ENCODE results near the gene LHX4.

LHX4 gene

DNA sequence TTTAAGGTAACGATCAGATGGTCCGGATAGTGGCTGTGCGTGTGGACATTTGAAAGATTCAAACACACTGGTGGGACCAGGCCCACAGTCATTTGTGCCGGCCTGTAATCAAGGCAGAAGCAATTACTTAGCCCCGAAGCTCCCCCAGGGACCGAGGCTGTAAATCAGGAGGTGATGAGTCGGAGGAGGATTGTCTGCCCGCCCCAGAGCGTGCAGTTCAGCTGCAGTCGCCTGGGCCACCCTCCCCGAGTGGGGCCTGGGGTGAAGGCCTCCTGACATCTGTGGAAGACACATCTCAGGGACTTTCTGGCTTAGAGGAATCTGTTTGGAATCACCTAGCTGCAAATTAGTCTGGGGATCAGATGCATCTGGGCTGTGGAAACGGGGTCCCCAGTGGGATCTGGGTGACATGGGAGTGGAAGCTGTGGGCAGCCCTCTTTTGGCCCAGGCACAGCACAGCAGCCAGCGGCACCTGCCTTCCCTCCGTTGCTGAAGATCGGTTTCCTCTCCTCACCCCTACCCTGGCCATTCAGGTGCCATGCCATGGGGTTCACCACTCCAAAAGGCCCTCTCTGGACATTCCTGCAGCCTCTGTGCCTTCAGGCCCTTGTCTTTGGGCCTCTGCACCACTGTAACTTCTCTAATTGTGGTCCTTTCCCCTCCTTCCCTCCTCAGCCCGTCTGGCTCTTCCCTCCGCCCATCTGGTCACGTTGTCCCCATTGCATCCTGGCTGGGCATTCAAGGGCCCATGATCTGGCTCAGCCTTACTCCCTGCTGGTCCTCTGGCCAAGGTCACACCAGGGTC lies 25.7 kb downstream of the LHX4 start:
- no peak for DNase-seq (ENCODE audit: low spot score in 2 of 2)
- in situ Hi-C loops (cut with MboI; ENCODE audit: low sequenced_read_pairs): no loop called here
- no peaks in the 10 kb centered on the region for H3K4me1 ChIP-seq

DNA sequence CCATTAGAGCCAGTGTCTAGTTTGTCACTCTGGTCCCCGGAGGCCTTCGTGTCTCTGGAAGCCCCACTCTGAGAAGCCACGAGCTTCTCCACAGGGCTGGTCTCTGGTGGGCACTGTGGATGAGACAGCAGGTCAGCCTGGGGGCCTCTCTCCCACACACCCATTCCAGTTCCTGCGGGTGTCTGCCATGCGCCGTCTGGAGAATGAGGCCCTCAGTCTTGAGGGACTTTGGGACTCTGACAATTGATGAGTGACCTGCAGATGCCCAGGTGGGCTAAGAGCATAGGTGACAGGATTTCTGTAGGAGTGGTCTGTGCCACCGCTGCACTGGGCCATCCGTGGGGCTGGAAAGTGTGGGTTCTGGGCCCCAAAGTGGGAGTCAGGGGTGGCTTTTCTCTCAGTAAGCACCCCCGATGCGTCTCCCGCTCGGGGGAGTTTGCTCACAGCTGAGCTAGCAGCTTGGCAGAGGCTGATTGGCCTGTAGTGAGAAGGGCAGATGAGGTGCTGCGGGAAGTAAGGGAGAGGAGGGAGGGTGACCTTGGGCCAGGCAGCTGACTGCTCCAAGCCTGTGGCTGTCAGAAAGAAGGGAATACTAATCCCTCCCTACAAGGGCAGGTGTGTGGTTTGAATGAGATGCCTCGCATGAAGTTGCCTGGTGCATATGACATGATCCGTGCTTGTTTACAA lies 26.4 kb downstream of the LHX4 start:
- in situ Hi-C loops (cut with MboI; ENCODE audit: low sequenced_read_pairs): no loop called here
- no peaks in the 10 kb centered on the region for H3K4me1 ChIP-seq
- H3K9me3 ChIP-seq: no peaks in the 10 kb centered on the region
- H3K27me3 ChIP-seq (ENCODE audit: low read depth): no peaks in the 10 kb centered on the region
- no peaks in the 10 kb centered on the region for H3K36me3 ChIP-seq (replicated peaks)
- DNase-seq (ENCODE audit: low spot score in 2 of 2): no peak
- no peak overlapping the region for H3K4me3 ChIP-seq

More for the DNA sequence above, 25.7 kb downstream of the LHX4 start:
- Histone ChIP-seq H3K4me3 (no peak overlapping the region), H3K9me3 (no peaks in the 10 kb centered on the region), H3K27me3 (ENCODE audit: low read depth) (no peaks in the 10 kb centered on the region), H3K36me3 (replicated peaks) (no peaks in the 10 kb centered on the region)

DNA sequence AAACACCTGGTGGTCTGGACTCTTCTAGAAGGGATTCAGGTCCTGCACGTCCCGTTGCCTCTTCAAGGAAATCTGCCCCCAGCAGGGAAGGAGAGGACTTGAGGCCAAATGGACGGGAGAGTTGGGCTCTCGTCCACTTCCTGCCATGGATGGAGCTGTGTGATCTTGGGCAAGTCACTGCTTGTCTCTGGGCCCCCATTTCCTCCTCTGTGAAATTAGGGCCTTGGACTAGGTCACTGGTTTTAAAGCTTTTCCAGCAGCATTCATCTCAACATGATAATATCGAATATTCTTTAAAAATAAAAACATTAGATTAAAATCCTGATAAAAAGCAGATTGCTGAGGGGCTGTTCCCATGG lies 26.9 kb downstream of the LHX4 start:
- no peak overlapping the region for H3K4me3 ChIP-seq
- no peaks in the 10 kb centered on the region for H3K4me1 ChIP-seq
- H3K9me3 ChIP-seq: no peaks in the 10 kb centered on the region
- no peaks in the 10 kb centered on the region for H3K27me3 ChIP-seq (ENCODE audit: low read depth)
- H3K36me3 ChIP-seq (replicated peaks): no peaks in the 10 kb centered on the region
- in situ Hi-C loops (cut with MboI; ENCODE audit: low sequenced_read_pairs): no loop called here
- no peak for DNase-seq (ENCODE audit: low spot score in 2 of 2)

DNA sequence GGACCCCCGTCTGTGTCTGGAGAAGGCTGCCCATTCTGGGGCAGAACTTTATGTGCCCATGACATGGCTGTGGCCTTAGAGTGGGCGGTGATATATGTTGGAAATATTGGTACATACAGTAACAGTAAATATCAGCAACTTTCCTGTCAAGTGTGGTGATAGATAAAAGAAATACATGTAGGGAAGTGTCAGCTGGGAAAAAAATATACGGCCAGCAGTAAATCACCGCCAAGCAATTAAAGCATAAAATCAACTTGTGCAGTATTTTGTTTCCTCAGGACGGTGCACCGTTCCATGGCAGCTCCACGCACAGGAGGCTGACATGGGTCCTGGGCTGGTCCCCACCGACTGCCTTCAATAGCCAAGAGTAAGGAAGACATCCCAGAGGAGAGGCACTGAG lies 27.4 kb downstream of the LHX4 start:
- no peaks in the 10 kb centered on the region for H3K4me1 ChIP-seq
- no peaks in the 10 kb centered on the region for H3K9me3 ChIP-seq
- in situ Hi-C loops (cut with MboI; ENCODE audit: low sequenced_read_pairs): no loop called here
- H3K4me3 ChIP-seq: no peak overlapping the region
- DNase-seq (ENCODE audit: low spot score in 2 of 2): no peak
- no peaks in the 10 kb centered on the region for H3K27me3 ChIP-seq (ENCODE audit: low read depth)
- H3K36me3 ChIP-seq (replicated peaks): no peaks in the 10 kb centered on the region

DNA sequence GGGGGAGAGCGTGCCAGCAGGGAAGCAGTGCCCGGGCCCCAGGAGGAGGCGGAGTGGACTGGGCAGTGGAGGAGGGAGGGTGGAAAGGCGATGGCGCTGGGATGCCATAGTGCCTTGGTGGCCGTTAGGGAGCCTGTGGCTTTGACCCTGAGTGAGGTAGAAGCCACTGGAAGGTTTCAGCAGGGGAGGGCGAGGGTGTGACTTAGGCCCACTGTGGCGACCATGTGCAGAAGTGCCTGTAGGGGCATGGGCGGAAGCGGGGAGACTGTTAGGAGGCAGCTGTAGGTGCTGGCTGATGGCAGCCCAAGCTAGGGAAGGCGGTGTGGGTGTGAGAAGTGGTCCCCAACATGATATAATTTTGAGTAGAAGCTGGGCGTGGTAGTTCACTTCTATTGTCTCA lies 28.2 kb downstream of the LHX4 start:
- Histone ChIP-seq H3K4me1 (no peaks in the 10 kb centered on the region), H3K27me3 (ENCODE audit: low read depth) (no peaks in the 10 kb centered on the region), H3K4me3 (no peak overlapping the region), H3K9me3 (no peaks in the 10 kb centered on the region), H3K36me3 (replicated peaks) (no peaks in the 10 kb centered on the region)
- DNase-seq (ENCODE audit: low spot score in 2 of 2): no peak
- in situ Hi-C loops (cut with MboI; ENCODE audit: low sequenced_read_pairs): no loop called here

DNA sequence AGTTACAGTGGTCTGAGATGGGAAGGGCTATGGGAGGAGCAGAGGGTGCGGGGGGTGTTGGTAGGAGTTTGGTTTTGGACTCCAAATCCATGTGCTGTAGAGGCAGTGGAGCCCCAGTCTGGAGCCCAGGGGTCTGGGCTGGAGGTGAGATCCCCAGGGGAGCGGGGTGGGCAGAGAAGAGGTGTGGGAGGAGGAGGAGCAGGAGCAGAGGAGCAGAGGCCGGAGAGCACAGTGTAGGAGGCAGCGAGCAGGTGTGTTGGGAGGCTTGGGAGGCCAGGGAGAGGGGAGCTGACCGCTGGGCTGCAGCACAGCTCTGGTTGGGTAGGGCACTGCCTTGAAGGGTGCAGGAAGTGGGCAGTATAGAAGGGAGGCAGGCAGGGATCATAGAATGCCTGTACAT lies 28.9 kb downstream of the LHX4 start:
- no peak for DNase-seq (ENCODE audit: low spot score in 2 of 2)
- no peaks in the 10 kb centered on the region for H3K4me1 ChIP-seq
- no peaks in the 10 kb centered on the region for H3K27me3 ChIP-seq (ENCODE audit: low read depth)
- no peak overlapping the region for H3K4me3 ChIP-seq
- H3K9me3 ChIP-seq: no peaks in the 10 kb centered on the region
- in situ Hi-C loops (cut with MboI; ENCODE audit: low sequenced_read_pairs): no loop called here
- H3K36me3 ChIP-seq (replicated peaks): no peaks in the 10 kb centered on the region

DNA sequence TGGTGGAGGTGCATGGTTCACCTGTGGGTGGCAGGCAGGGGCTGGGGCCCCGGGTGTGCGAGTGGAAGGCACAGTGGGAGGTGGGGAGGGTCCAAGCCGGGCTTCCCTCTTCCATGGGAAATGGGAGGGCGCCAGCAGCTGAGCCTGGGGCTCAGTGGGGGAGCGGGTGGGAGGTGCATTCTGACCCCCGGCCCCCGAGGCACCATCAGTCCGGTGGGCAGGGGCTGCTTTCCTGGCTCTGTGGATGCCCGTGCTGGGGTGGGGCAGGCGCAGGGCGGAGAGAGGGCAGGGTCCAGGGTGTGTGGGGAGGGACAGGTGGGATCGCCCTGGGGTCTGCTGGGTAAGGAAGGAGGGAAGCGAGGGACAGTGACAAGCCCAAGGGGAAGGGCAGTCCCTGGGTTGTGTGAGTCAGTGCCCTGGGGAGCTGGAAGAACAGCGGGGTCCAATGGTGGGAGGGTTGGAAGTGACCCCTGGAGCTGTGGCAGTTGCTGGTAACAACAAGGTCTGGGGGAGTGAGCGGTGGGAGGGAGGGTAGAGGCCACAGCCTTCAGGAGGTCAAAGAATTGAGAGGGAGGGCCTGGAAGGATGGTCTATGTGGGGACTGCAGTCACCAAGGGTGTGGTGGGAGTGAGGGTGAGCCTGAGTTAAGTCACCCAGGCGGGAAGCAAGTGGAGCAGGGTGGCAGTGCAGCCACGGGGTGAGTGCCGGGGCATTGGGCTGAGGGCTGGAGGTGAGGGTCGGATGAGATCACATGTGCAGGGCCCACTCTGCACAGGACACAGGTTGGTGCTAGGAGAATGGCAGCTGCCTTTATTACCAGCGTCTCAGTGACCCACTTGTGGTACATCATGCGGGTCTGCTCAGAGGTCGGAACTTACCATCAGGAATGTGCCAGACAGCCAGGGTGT lies 29.6 kb downstream of the LHX4 start:
- in situ Hi-C loops (cut with MboI; ENCODE audit: low sequenced_read_pairs): loop anchor here (10.0 kb wide), 1 partner anchor 55 kb away; no protein-coding TSS in a partner anchor
- Histone ChIP-seq H3K27me3 (ENCODE audit: low read depth) (no peaks in the 10 kb centered on the region), H3K4me3 (no peak overlapping the region), H3K36me3 (replicated peaks) (no peaks in the 10 kb centered on the region), H3K9me3 (no peaks in the 10 kb centered on the region), H3K4me1 (no peaks in the 10 kb centered on the region)
- DNase-seq (ENCODE audit: low spot score in 2 of 2): no peak

DNA sequence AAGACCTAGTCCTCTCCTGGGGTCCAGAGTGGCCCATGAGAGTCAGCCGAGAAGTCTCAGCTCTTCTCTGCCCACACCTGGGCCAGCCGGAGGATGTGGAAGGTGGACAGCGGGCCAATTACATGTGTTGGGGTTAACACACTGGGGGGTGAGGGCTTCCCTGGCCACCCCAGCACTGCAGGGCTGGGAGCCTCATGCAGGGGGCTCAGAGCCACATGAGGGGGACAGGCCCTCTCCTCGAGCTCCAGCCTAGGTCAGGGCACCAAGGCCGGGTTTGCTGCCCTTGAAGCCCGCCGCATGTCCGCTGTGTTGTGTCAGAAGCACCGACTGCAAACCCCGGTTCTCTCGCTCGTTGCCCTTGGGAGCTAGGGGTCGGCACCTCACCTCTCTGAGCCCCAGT lies 30.5 kb downstream of the LHX4 start:
- Histone ChIP-seq H3K4me1 (no peaks in the 10 kb centered on the region), H3K36me3 (replicated peaks) (no peaks in the 10 kb centered on the region), H3K9me3 (no peaks in the 10 kb centered on the region), H3K4me3 (no peak overlapping the region), H3K27me3 (ENCODE audit: low read depth) (no peaks in the 10 kb centered on the region)
- no peak for DNase-seq (ENCODE audit: low spot score in 2 of 2)
- in situ Hi-C loops (cut with MboI; ENCODE audit: low sequenced_read_pairs): loop anchor here (10.0 kb wide), 1 partner anchor 56 kb away; no protein-coding TSS in a partner anchor

DNA sequence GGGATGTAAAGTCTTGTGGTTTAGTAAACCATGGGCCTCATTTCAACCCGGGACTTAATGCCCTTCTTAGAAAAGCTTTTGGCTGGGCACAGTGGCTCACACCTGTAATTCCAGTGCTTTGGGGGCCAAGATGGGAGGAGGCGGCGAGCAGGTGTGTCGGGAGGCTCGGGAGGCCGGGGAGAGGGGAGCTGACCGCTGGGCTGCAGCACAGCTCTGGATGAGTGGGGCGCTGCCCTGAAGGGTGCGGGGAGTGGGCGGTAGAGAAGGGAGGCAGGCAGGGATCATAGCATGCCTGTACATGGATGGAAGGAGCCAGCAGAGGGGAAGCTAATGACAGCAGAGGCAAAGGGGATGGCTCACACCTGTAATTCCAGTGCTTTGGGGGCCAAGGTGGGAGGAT lies 31.0 kb downstream of the LHX4 start:
- no peak overlapping the region for H3K4me3 ChIP-seq
- H3K9me3 ChIP-seq: no peaks in the 10 kb centered on the region
- no peaks in the 10 kb centered on the region for H3K36me3 ChIP-seq (replicated peaks)
- DNase-seq (ENCODE audit: low spot score in 2 of 2): no peak
- no peaks in the 10 kb centered on the region for H3K27me3 ChIP-seq (ENCODE audit: low read depth)
- in situ Hi-C loops (cut with MboI; ENCODE audit: low sequenced_read_pairs): loop anchor here (10.0 kb wide), 1 partner anchor 56 kb away; no protein-coding TSS in a partner anchor
- no peaks in the 10 kb centered on the region for H3K4me1 ChIP-seq

DNA sequence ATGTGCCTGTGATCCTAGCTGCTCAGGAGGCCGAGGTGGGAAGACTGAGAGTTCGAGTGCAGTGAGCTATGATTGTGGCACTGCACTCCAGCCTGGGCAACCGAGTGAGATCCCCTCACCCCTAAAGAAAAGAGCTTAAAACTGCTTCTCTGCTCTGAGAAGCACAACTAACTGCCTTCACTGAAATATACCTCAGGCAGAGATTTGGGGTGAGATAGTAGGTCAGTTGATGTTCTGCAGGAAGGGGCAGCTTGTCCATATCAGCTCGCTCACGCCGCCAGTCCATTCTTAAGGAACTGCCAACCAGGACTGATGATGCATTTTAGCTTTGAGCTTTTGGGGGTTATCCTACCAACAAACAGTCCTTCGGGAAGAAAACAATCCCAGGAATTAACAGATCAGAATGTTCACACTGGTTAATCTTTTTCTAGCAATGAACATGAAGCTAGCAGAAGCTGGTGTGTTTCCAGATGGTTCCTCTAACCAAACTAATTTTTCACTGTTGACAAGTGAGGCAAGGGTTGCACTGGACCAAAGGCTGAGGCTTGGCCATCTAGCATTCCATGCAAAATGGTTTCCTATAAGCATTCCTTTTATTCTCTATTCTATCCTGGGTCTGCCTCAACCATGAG lies 31.6 kb downstream of the LHX4 start:
- no peak for DNase-seq (ENCODE audit: low spot score in 2 of 2)
- no peaks in the 10 kb centered on the region for H3K4me1 ChIP-seq
- no peaks in the 10 kb centered on the region for H3K9me3 ChIP-seq
- in situ Hi-C loops (cut with MboI; ENCODE audit: low sequenced_read_pairs): loop anchor here (10.0 kb wide), 1 partner anchor 57 kb away; no protein-coding TSS in a partner anchor
- no peak overlapping the region for H3K4me3 ChIP-seq
- no peaks in the 10 kb centered on the region for H3K36me3 ChIP-seq (replicated peaks)
- no peaks in the 10 kb centered on the region for H3K27me3 ChIP-seq (ENCODE audit: low read depth)

DNA sequence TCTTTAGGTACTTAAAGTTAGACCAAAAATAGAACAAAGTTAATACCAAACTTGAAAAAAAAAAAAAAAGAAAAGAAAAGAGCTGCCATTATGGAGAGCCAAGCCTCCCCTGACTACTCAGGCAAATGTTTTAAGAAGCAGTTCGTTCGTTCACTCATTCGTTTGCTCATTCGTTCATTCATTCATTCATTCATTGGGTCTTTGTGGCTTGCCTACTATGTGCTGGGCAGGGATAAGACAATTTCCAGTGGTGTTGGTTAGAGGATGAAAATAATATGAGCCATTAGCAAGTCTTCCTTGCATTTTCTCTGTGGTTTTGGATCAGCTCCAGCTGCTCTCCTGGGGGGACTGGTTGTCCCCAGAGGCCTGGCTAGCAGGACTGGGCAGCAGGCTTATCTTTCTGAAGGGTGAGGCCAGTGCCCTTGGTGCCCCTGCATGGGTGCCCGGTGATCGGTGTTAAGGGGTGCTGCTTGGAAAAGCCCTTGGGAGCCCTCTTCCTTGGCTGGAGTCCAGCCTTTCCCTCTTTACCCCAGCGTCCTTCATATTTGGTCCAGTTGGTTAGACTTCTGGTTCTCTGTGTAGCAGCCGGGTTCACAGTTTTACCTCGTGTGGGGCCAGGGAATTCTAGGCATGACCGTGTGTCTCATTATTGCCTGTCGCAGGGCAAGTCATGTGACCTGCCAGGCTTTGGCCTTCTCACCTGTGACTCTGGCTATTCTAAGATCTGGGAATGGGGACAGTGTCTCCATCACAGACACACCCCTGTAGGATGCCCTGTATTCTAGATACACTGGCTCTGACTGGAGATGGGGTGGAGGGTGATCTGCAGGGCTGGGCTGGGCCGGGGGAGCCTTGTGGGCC lies 32.8 kb downstream of the LHX4 start:
- no peaks in the 10 kb centered on the region for H3K4me1 ChIP-seq
- H3K4me3 ChIP-seq: no peak overlapping the region
- in situ Hi-C loops (cut with MboI; ENCODE audit: low sequenced_read_pairs): loop anchor here (10.0 kb wide), 1 partner anchor 58 kb away; no protein-coding TSS in a partner anchor
- H3K36me3 ChIP-seq (replicated peaks): no peaks in the 10 kb centered on the region; the same call in 1 of the 2 replicates
- no peaks in the 10 kb centered on the region for H3K9me3 ChIP-seq
- no peak for DNase-seq (ENCODE audit: low spot score in 2 of 2)
- no peaks in the 10 kb centered on the region for H3K27me3 ChIP-seq (ENCODE audit: low read depth)

DNA sequence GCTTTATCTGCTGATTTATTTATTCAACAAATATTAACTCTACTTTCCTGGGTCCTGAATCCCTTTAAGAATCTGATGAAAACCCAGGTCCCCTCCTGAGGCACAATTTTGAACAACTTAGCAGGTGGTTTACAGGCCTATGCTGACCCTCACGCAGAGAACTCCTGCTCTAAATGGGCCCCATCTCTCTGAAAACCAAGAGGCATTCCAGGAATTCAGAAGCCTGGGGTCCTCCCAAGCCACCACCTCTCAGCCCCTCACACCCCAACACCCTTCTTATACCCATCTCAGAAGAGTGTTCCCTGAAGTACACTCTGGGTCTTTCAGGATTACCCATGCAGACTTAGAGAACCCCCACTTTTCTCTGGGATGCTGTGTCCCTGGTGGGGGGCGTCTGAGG lies 34.5 kb downstream of the LHX4 start:
- DNase-seq (ENCODE audit: low spot score in 2 of 2): no peak
- H3K4me1 ChIP-seq: no peaks in the 10 kb centered on the region
- H3K27me3 ChIP-seq (ENCODE audit: low read depth): no peaks in the 10 kb centered on the region
- no peaks in the 10 kb centered on the region for H3K9me3 ChIP-seq
- in situ Hi-C loops (cut with MboI; ENCODE audit: low sequenced_read_pairs): loop anchor here (10.0 kb wide), 1 partner anchor 60 kb away; no protein-coding TSS in a partner anchor
- no peak overlapping the region for H3K4me3 ChIP-seq
- peaks cover 1% of the 10 kb centered on the region for H3K36me3 ChIP-seq (replicated peaks)

All from HAP-1 (cell line).